GM06990 (cell line): ENCODE results near the gene ITIH3.

Experiments
- DNase-seq: peaks from one replicate; pipeline ENCODE4 v3.0.0-alpha.2; 2011; ENCODE audit not compliant: insufficient read length; ENCODE audit errors: extremely low read depth
- H3K27me3 ChIP-seq: replicated peaks from 2 replicates; pipeline ENCODE4 v1.6.0; 2011; ENCODE audit warnings: low read length; ENCODE audit not compliant: control insufficient read depth, insufficient read depth
- H3K36me3 ChIP-seq: 2 replicates; pipeline ENCODE4 v1.5.1; 2011; ENCODE audit warnings: low read length; ENCODE audit not compliant: control insufficient read depth, insufficient read depth
- H3K4me3 ChIP-seq: replicated peaks from 2 replicates; pipeline ENCODE4 v1.5.1; 2011; ENCODE audit warnings: low read depth, mild to moderate bottlenecking, control low read depth, low read length
- TF ChIP-seq, protein P1 (sequence below): IDR thresholded peaks from 2 replicates; pipeline ENCODE4 v1.5.1; 2011; ENCODE audit warnings: low read length, control low read depth, mild to moderate bottlenecking, inconsistent platforms; ENCODE audit not compliant: insufficient read depth, poor library complexity, severe bottlenecking

The ITIH3 gene

DNA sequence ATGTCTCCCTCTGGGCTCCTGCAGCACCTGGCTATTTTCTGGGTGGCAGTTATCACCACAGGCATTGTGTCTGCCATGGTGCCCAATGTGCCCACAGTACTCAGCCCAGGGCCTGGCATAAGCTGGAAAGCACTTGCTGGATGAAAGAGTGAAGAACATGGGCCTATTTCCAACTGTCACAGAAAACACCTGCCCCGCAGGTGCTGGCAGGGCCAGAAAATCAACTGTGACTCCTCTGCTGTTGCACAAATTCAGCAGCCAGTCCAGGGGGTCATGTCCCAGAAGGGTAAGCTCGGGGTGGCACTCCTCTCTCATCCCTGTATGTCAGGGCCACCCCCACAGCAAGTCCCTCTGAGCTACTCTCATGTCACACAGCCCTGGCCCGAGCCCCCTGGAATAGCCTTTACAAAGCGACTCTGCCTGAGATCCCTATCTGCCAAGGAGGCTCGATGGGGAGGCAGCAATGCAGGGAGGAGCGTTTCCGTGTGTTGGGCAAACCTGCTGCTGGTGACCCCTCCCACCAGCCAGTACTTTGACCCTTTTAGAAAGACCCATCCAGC is 16.9 kb downstream of the ITIH3 start:
- H3K27me3 ChIP-seq = no peaks in the 10 kb centered on the region
- DNase-seq = no peak
- no peak overlapping the region for H3K4me3 ChIP-seq
- TF ChIP-seq, protein P1, sequence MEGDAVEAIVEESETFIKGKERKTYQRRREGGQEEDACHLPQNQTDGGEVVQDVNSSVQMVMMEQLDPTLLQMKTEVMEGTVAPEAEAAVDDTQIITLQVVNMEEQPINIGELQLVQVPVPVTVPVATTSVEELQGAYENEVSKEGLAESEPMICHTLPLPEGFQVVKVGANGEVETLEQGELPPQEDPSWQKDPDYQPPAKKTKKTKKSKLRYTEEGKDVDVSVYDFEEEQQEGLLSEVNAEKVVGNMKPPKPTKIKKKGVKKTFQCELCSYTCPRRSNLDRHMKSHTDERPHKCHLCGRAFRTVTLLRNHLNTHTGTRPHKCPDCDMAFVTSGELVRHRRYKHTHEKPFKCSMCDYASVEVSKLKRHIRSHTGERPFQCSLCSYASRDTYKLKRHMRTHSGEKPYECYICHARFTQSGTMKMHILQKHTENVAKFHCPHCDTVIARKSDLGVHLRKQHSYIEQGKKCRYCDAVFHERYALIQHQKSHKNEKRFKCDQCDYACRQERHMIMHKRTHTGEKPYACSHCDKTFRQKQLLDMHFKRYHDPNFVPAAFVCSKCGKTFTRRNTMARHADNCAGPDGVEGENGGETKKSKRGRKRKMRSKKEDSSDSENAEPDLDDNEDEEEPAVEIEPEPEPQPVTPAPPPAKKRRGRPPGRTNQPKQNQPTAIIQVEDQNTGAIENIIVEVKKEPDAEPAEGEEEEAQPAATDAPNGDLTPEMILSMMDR = no peak
- H3K36me3 ChIP-seq = no peaks in the 10 kb centered on the region

DNA sequence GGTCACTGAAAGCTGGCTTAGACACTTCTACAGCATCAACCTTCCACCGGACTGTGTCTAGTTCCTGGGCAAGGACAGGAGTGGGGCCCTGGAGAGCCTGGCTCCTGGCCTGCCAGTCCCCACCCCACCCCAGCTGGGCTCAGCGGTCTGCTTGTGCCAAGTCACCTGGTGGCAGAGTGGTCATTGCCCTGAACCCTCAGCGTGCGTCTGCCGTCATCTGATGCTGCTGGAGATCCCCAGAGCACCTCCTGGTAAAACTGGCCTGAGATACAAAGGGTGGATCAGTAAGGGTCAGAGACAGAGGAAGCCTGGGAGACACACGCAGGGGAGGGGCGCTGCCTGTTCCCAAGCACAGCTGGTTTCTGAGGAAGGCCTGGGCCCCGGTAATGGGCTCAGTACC is 19.2 kb downstream of the ITIH3 start:
- no peak for DNase-seq
- TF ChIP-seq, protein P1 = no peak
- Histone ChIP-seq H3K4me3 (no peak overlapping the region), H3K27me3 (no peaks in the 10 kb centered on the region), H3K36me3 (no peaks in the 10 kb centered on the region)

DNA sequence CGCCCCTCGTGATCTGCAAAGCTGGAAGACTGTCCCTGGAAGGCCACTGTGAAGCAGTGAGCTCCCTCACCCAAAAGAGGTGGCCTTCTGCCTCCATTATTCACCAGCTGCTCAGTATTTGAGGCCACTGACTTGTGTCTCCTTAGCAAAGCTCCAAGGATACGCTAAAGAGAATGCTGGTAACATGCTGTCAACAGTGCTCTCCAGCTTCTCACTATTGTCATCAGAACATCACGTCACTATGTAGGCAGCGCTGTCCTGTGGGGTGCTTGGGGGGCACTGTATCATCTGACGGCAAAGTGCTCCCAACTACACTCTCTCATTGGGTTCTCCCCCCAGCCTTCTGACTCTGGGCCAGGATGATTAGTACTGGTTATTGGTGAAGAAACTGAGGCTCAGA is 21.6 kb downstream of the ITIH3 start:
- H3K4me3 ChIP-seq = no peak overlapping the region
- no peaks in the 10 kb centered on the region for H3K36me3 ChIP-seq
- no peaks in the 10 kb centered on the region for H3K27me3 ChIP-seq
- no peak for DNase-seq
- TF ChIP-seq, protein P1 = no peak

DNA sequence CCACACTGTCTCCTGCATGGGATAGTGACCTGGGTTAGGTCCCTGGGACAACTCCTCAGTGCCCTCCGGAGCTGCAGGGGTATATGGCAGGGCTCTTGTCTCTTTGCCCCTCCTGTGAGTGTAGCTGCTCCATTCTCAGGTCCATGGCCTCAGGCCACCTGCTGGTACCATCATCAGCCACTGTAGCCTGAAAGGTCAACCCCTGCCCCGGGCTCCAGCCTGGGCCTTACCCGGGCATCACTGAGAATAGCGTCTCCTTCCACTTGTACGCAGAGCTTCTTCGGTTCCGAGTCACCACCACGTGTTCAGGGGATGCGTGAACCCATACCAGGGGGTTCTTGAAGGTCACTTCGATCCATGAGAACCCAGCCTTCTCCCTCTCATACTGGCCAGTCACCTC is 22.1 kb downstream of the ITIH3 start:
- Histone ChIP-seq H3K4me3 (no peak overlapping the region), H3K27me3 (no peaks in the 10 kb centered on the region), H3K36me3 (no peaks in the 10 kb centered on the region)
- no peak for DNase-seq
- TF ChIP-seq, protein P1 = no peak

DNA sequence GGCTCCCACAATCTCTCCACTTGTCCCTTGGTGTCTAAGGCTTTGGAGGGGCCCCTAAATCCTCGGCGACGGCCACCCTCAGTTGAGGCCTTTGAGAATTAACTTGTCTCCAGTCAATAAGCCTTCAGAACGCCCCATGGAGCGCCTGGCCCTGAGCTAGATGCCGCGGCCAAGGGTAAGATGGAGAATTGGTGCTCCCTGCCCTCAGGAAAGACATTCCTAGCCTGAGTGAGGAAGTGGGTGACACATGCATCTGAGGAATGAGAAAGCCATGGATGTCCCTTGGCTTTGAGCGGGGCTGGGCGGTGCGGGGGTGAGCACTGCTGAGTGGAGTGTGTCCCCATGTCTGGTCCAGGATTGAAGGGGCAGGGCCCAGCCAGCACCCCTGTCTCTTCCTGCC is 22.6 kb downstream of the ITIH3 start:
- no peaks in the 10 kb centered on the region for H3K27me3 ChIP-seq
- H3K4me3 ChIP-seq = no peak overlapping the region
- H3K36me3 ChIP-seq = no peaks in the 10 kb centered on the region
- TF ChIP-seq, protein P1 = no peak
- no peak for DNase-seq

DNA sequence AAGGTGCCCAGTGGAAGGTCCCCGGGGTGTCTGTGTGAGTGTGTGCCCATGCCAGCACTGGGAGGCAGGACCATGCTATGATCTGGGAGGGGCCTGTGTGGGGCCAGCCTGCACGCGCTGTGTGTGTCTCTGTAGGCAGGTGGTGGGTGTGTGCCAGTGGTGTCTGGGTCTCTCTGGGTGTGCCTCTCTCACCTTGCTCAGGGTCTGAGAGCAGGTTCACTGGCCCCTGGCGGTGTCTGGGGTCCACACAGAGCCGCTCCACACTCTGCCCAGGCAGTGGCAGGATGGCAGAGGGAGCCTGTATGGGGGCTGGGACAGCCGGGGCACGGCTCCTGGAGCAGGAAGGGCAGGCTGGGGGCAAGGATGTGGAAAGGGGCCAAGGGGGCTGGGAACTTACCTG is 23.3 kb downstream of the ITIH3 start:
- DNase-seq = no peak
- TF ChIP-seq, protein P1 = no peak
- Histone ChIP-seq H3K4me3 (no peak overlapping the region), H3K36me3 (no peaks in the 10 kb centered on the region), H3K27me3 (no peaks in the 10 kb centered on the region)
